GM12878 (cell line): ENCODE measurements around the gene STK35. TPM values are rescaled to one million over a fixed set of nuclear protein-coding genes. Genes with fewer than 3 reads are reported as not detected.

Experiments
- ATAC-seq: fragments of 200-7000 bp; cut with Tn5 transposase; 3 replicates; pipeline ENCODE4 v1.9.1; 2020; ENCODE audit warnings: mild to moderate bottlenecking, moderate library complexity
- BruUV-seq: library from RNA; stranded (reverse); fragments of 400-500 nt; replicated peaks from 2 replicates; lab custom pipeline; 2021; lab: Mats Ljungman, UMichigan
- CTCF ChIA-PET: fragments of 300-600 bp; sonication (Branson Sonifier 250); formaldehyde crosslinking; extraction: SDS; loops from one replicate; lab custom pipeline; 2021; ENCODE audit warnings: inconsistent platforms; lab: Yijun Ruan, JAX
- POLR2A ChIA-PET: fragments of 350-600 bp; formaldehyde crosslinking; extraction: SDS; loops from one replicate; lab custom pipeline; 2021; ENCODE audit warnings: inconsistent platforms; lab: Charles Lee
- RAD21 ChIA-PET: fragments of 300-600 bp; sonication (Branson Sonifier 250); formaldehyde crosslinking; loops from one replicate; lab custom pipeline; 2023; ENCODE audit warnings: antibody characterized with exemption; ENCODE audit not compliant: unreplicated experiment; lab: Charles Lee
- SMC1A ChIA-PET: fragments of 300-600 bp; sonication (Branson Sonifier 250); formaldehyde crosslinking; loops from one replicate; lab custom pipeline; 2023; ENCODE audit not compliant: unreplicated experiment, uncharacterized antibody; lab: Charles Lee
- DNase-seq: peaks from one replicate; pipeline ENCODE4 v3.0.0-alpha.2; 2011; ENCODE audit warnings: low read depth, low spot score
- FAIRE-seq: peaks from 3 replicates; lab custom pipeline; 2011; peaks lifted over from hg19 to GRCh38; lab: Jason Lieb, UNC
- H2AFZ ChIP-seq: 2 replicates; pipeline ENCODE4 v1.6.0; 2011; ENCODE audit warnings: low read depth, low read length, control low read depth; ENCODE audit not compliant: control insufficient read depth
- H3K27ac ChIP-seq: 2 replicates; pipeline ENCODE4 v1.5.1; 2011; ENCODE audit warnings: control low read depth; ENCODE audit not compliant: control insufficient read depth, insufficient read depth
- H3K27me3 ChIP-seq, 2 experiments: replicated peaks in 1 of 2; 2 replicates each; pipeline versions ENCODE4 v1.6.0 to v1.6.1; 2011; ENCODE audit warnings: low read length in 1 of 2; ENCODE audit not compliant: control insufficient read depth in 2 of 2, insufficient read depth in 2 of 2
- H3K36me3 ChIP-seq, 2 experiments: 2 replicates each; pipeline ENCODE4 v1.5.1; 2011; ENCODE audit warnings: low read length in 1 of 2; ENCODE audit not compliant: control insufficient read depth in 2 of 2, insufficient read depth in 2 of 2
- H3K4me1 ChIP-seq: 2 replicates; pipeline ENCODE4 v1.6.1; 2011; ENCODE audit warnings: mild to moderate bottlenecking, low read length, moderate library complexity, mixed read lengths; ENCODE audit not compliant: control insufficient read depth, insufficient read depth
- H3K4me2 ChIP-seq: 2 replicates; pipeline ENCODE4 v1.6.0; 2011; ENCODE audit warnings: control low read depth; ENCODE audit not compliant: control insufficient read depth, insufficient read depth
- H3K4me3 ChIP-seq: fragments of 200-600 bp; sonication (generic); 2 replicates; pipeline ENCODE4 v1.5.1; 2016
- H3K79me2 ChIP-seq: 2 replicates; pipeline ENCODE4 v1.6.0; 2011; ENCODE audit warnings: low read length; ENCODE audit not compliant: control insufficient read depth, insufficient read depth
- H3K9ac ChIP-seq: 2 replicates; pipeline ENCODE4 v1.8.0; 2011; ENCODE audit warnings: low read length, control low read depth, mixed read lengths; ENCODE audit not compliant: control insufficient read depth, insufficient read depth
- H3K9me3 ChIP-seq: replicated peaks from 3 replicates; pipeline ENCODE4 v1.5.1; 2011; ENCODE audit warnings: mild to moderate bottlenecking, low read length; ENCODE audit not compliant: control insufficient read depth, insufficient read depth
- H4K20me1 ChIP-seq: 2 replicates; pipeline ENCODE4 v1.6.0; 2011; ENCODE audit not compliant: control insufficient read depth, insufficient read depth
- ASH2L ChIP-seq: fragments of 300-600, 200-600 bp; sonication (generic); IDR thresholded peaks from 2 replicates; pipeline ENCODE4 v1.6.1; 2017; ENCODE audit warnings: low read depth, mild to moderate bottlenecking, borderline replicate concordance
- BCLAF1 ChIP-seq: fragments of 450-650 bp; IDR thresholded peaks from 2 replicates; pipeline ENCODE4 v1.6.1; 2017; ENCODE audit warnings: antibody characterized with exemption, mild to moderate bottlenecking, moderate library complexity
- BRCA1 ChIP-seq: IDR thresholded peaks from 2 replicates; pipeline ENCODE4 v1.6.1; 2011; ENCODE audit warnings: low read depth, low read length, improper control_type of control experiment
- CBFB ChIP-seq: IDR thresholded peaks from 2 replicates; pipeline ENCODE4 v1.6.1; 2016; ENCODE audit warnings: antibody characterized with exemption, low read depth
- E2F4 ChIP-seq: IDR thresholded peaks from 2 replicates; pipeline ENCODE4 v1.6.1; 2012; ENCODE audit warnings: low read depth, low read length, improper control_type of control experiment
- HCFC1 ChIP-seq: fragments of 150-350 bp; IDR thresholded peaks from 2 replicates; pipeline ENCODE4 v1.6.1; 2014; ENCODE audit warnings: low read length
- IKZF2 ChIP-seq, 2 experiments: fragments of 450-650 bp; IDR thresholded peaks; 2 replicates each; pipeline ENCODE4 v1.6.1; 2017; ENCODE audit warnings: mild to moderate bottlenecking in 2 of 2, moderate library complexity in 2 of 2
- MTA2 ChIP-seq: fragments of 450-650 bp; IDR thresholded peaks from 2 replicates; pipeline ENCODE4 v1.6.1; 2016; ENCODE audit warnings: low read depth, mild to moderate bottlenecking, moderate library complexity
- NFIC ChIP-seq: IDR thresholded peaks from 2 replicates; pipeline ENCODE4 v1.6.1; 2012; ENCODE audit warnings: low read depth, mild to moderate bottlenecking, inconsistent platforms, low read length, moderate library complexity
- NR2C2 ChIP-seq: IDR thresholded peaks from 2 replicates; pipeline ENCODE4 v1.6.1; 2011; ENCODE audit warnings: borderline replicate concordance, low read depth; ENCODE audit not compliant: control insufficient read depth, insufficient read length
- NRF1 ChIP-seq: conservative IDR thresholded peaks from 2 replicates; pipeline ENCODE4 v1.6.1; 2011; ENCODE audit warnings: mild to moderate bottlenecking, low read depth, low read length, improper control_type of control experiment
- POLR2AphosphoS5 ChIP-seq: IDR thresholded peaks from 2 replicates; pipeline ENCODE4 v1.6.1; 2011; ENCODE audit warnings: mild to moderate bottlenecking, low read length, inconsistent platforms
- SIN3A ChIP-seq: IDR thresholded peaks from 2 replicates; pipeline ENCODE4 v1.6.1; 2012; ENCODE audit warnings: low read depth, low read length, improper control_type of control experiment
- SMAD5 ChIP-seq: IDR thresholded peaks from 2 replicates; pipeline ENCODE4 v1.6.1; 2016; ENCODE audit warnings: antibody characterized with exemption, low read depth
- SREBF1 ChIP-seq: IDR thresholded peaks from 2 replicates; pipeline ENCODE4 v1.6.1; 2012; ENCODE audit warnings: mild to moderate bottlenecking, low read length
- STAT3 ChIP-seq: IDR thresholded peaks from 2 replicates; pipeline ENCODE4 v1.6.1; 2011; ENCODE audit warnings: low read depth, low read length, improper control_type of control experiment
- YY1 ChIP-seq: IDR thresholded peaks from 2 replicates; pipeline ENCODE4 v1.6.1; 2011; ENCODE audit warnings: low read depth, mild to moderate bottlenecking, low read length
- ZNF687 ChIP-seq: fragments of 450-650 bp; IDR thresholded peaks from 2 replicates; pipeline ENCODE4 v1.6.1; 2017; ENCODE audit warnings: mild to moderate bottlenecking, moderate library complexity
- ZSCAN29 ChIP-seq: fragments of 450-650 bp; IDR thresholded peaks from 2 replicates; pipeline ENCODE4 v1.6.1; 2017; ENCODE audit warnings: mild to moderate bottlenecking, moderate library complexity
- WGBS: methylation state at CpG from one replicate; pipeline ENCODE4 v1.1.6; 2016; ENCODE audit warnings: low lambda C conversion rate; ENCODE audit not compliant: insufficient replicate concordance, insufficient coverage; ENCODE audit errors: missing lambda C conversion rate; 5-methylcytosine and 5-hydroxymethylcytosine counted together
- in situ Hi-C: fragments of 300-500 bp; cut with MboI; formaldehyde crosslinking; loops from 9 replicates; pipeline ENCODE4 v1.14.3; 2018; ENCODE audit warnings: mixed read lengths
- intact Hi-C: fragments of 100-400 bp; cut with micrococcal nuclease; formaldehyde crosslinking; loops from one replicate; pipeline ENCODE4 v1.14.2; 2022; ENCODE audit not compliant: unreplicated experiment
- polyA plus RNA-seq, 11 experiments: library from polyadenylated mRNA; depleted of rRNA in 4 of 11; unstranded in 6 of 11; stranded (reverse) in 5 of 11; fragments of >200 nt; fragmentation: Nextera tagmentation in 4 of 11; fragmentation: Illumina TruSeq in 1 of 11; extraction: Ambion mirVana in 4 of 11; extraction: Trizol in 1 of 11; gene quantifications; 1 replicate in 1 of 11; 2 replicates in 10 of 11; pipeline versions ENCODE4 v1.2.1 to v1.2.3, GENCODE V29; 2011 to 2016; ENCODE audit warnings: inconsistent platforms in 2 of 11, missing spikeins in 2 of 11, low read depth in 1 of 11
- total RNA-seq, 4 experiments: library from RNA; depleted of rRNA in 3 of 4; stranded (reverse); fragments of >200 nt in 3 of 4; fragmentation: Illumina TruSeq in 1 of 4; extraction: Trizol in 1 of 4; gene quantifications; 2 replicates each; pipeline versions ENCODE4 v1.2.1 to v1.2.3, GENCODE V29; 2013 to 2021

The STK35 gene
- total and polyA plus RNA-seq, 10 of the 15 experiments (the other 5 are each of a cell fraction or from before 2014, with no cell fraction given): 2.9 to 19.4 (median 9.6) TPM

- WGBS: 33% methylated on average over 7 of the region's 7 CpGs
Measured at GRCh38 chr20:2164421-2164820, 62.8 kb downstream of the STK35 start.

More at GRCh38 chr20:2164421-2164820, 62.8 kb downstream of the STK35 start:
- H4K20me1 ChIP-seq: no peaks in the 10 kb centered on the region
- H3K4me3 ChIP-seq: no peak overlapping the region
- no peak for DNase-seq
- H3K4me2 ChIP-seq: no peak overlapping the region
- RAD21 ChIA-PET: no interaction called here
- TF ChIP-seq CBFB (no peak), POLR2AphosphoS5 (no peak), NR2C2 (no peak), NRF1 (no peak), MTA2 (no peak), SREBF1 (no peak), ZSCAN29 (no peak), ZNF687 (no peak), BCLAF1 (no peak), SMAD5 (no peak), BRCA1 (no peak), YY1 (no peak), HCFC1 (no peak), NFIC (no peak), SIN3A (no peak), STAT3 (no peak), IKZF2 (IDR thresholded peaks at IDR 0.05) (no peak), E2F4 (no peak), ASH2L (no peak)
- TF ChIP-seq, all 136 proteins: peak for 0
- ChIA-PET SMC1A (no interaction called here), POLR2A (no interaction called here), CTCF (no interaction called here)
- Histone ChIP-seq H2AFZ (no peak overlapping the region), H3K4me1 (no peaks in the 10 kb centered on the region), H3K27me3 (no peaks in the 10 kb centered on the region; a peak in 1 of 4 replicates), H3K27ac (no peak overlapping the region), H3K36me3 (no peaks in the 10 kb centered on the region), H3K9me3 (no peaks in the 10 kb centered on the region), H3K79me2 (no peaks in the 10 kb centered on the region), H3K9ac (no peak overlapping the region)
- intact Hi-C loops: no loop called here
- FAIRE-seq (no peak), ATAC-seq (no peak)
- in situ Hi-C loops: no loop called here
- no TSS peak for BruUV-seq
